HPDE6-E6E7 (cell line): ENCODE measurements around the gene PSMD4.
"Not testable (repeated sequence)": the region's sequence is repeated elsewhere in the genome, so short reads cannot be mapped to it uniquely, and the experiment has no call there.

ENCODE experiments used
- DNase-seq: peaks from one replicate; pipeline ENCODE4 v3.0.0; 2011; ENCODE audit warnings: missing footprints; ENCODE audit errors: extremely low spot score

PSMD4 gene

GRCh38 chr1:151273924-151274466 lies 19.5 kb downstream of the PSMD4 start:
- no peak for DNase-seq

GRCh38 chr1:151275341-151275740 lies 20.8 kb downstream of the PSMD4 start:
- DNase-seq = not testable (repeated sequence)

GRCh38 chr1:151277249-151277648 lies 22.7 kb downstream of the PSMD4 start:
- DNase-seq = no peak

GRCh38 chr1:151281225-151281968 lies 26.9 kb downstream of the PSMD4 start:
- peak; percentile 84 for DNase-seq

GRCh38 chr1:151281969-151282882 lies 27.7 kb downstream of the PSMD4 start, which contains the start of gene ZNF687:
TSS of gene ZNF687 (plus strand) at chr1:151282299. CDS start at chr1:151286292, 3,993 bp downstream.
- peak; percentile 99 for DNase-seq

- DNase-seq = peak; percentile 21
Observed at GRCh38 chr1:151282883-151283725, 28.6 kb downstream of the PSMD4 start.

- no peak for DNase-seq
Observed at GRCh38 chr1:151284013-151284577, 29.6 kb downstream of the PSMD4 start.

- DNase-seq = no peak
Observed at GRCh38 chr1:151286619-151287340, 32.2 kb downstream of the PSMD4 start.

- DNase-seq = no peak
Observed at GRCh38 chr1:151287341-151287699, 32.8 kb downstream of the PSMD4 start.

GRCh38 chr1:151287767-151288500 lies 33.4 kb downstream of the PSMD4 start:
- DNase-seq = no peak

GRCh38 chr1:151288502-151288901 lies 34.0 kb downstream of the PSMD4 start:
- DNase-seq = no peak

- DNase-seq = no peak
Observed at GRCh38 chr1:151289080-151289935, 34.8 kb downstream of the PSMD4 start.

GRCh38 chr1:151289991-151290708 lies 35.6 kb downstream of the PSMD4 start:
- DNase-seq = no peak

- DNase-seq = no peak
Observed at GRCh38 chr1:151290709-151291303, 36.3 kb downstream of the PSMD4 start.

- DNase-seq = no peak
Observed at GRCh38 chr1:151292207-151293030, 37.9 kb downstream of the PSMD4 start.

- no peak for DNase-seq
Observed at GRCh38 chr1:151293093-151293492, 38.6 kb downstream of the PSMD4 start.
